Activated naive CD4-positive, alpha-beta T cell treated with anti-CD3 and anti-CD28 coated beads for 36 hours (primary cell): ENCODE measurements around the gene TEX54. TPM values are rescaled to one million over a fixed set of nuclear protein-coding genes. Genes with fewer than 3 reads are reported as not detected.

ENCODE experiments used
- CTCF ChIA-PET: fragments of 350-600 bp; sonication (Branson Sonifier 250); formaldehyde crosslinking; loops from one replicate; lab custom pipeline; 2021; ENCODE audit warnings: antibody characterized with exemption; lab: Charles Lee
- DNase-seq: peaks from one replicate; pipeline ENCODE4 v3.0.0-alpha.2; 2020
- H3K27ac Mint-ChIP-seq: one replicate; pipeline ENCODE4 v1.8.0; 2021; ENCODE audit warnings: mild to moderate bottlenecking, mixed read lengths
- H3K27me3 Mint-ChIP-seq: one replicate; pipeline ENCODE4 v1.8.0; 2021; ENCODE audit warnings: low read depth, mixed read lengths
- H3K36me3 Mint-ChIP-seq: one replicate; pipeline ENCODE4 v1.8.0; 2021; ENCODE audit warnings: low read depth, mixed read lengths
- H3K4me1 Mint-ChIP-seq: one replicate; pipeline ENCODE4 v1.8.0; 2021; ENCODE audit warnings: low read depth, mixed read lengths
- H3K4me3 Mint-ChIP-seq: one replicate; pipeline ENCODE4 v1.8.0; 2021; ENCODE audit warnings: mild to moderate bottlenecking, moderate library complexity, mixed read lengths
- H3K9me3 Mint-ChIP-seq: one replicate; pipeline ENCODE4 v1.8.0; 2021; ENCODE audit warnings: mixed read lengths
- intact Hi-C: fragments of 100-400 bp; cut with micrococcal nuclease; formaldehyde crosslinking; loops from one replicate; pipeline ENCODE4 v1.15.1; 2023
- total RNA-seq, 2 experiments: library from RNA; stranded (reverse); gene quantifications; one replicate each; pipeline ENCODE4 v1.2.3, GENCODE V29; 2021

The TEX54 gene
- total RNA-seq, 2 experiments from 2014 or later: not detected

DNA sequence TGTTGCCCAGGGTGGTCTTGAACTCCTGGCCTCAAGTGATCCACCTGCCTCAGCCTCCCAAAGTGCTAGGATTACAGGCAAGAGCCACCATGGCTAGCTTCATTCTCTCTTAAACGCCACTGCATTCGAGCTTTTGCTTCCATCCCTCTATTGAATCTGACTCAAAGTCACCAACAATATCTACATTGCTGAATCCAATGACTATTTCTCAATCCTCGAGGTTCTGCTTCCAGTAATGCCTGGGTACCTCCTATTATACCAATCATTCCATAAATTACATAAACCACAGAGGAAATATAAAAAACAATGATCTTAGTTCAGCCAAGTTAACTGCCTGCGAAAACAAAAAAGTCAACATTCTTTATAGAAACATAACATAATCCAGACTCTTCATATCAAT, 15.5 kb downstream of the TEX54 start:
- H3K9me3 Mint-ChIP-seq: no peaks in the 10 kb centered on the region
- no peak for DNase-seq
- no peaks in the 10 kb centered on the region for H3K27me3 Mint-ChIP-seq
- intact Hi-C loops: no loop called here
- CTCF ChIA-PET: interaction anchor here (0.9 to 1.7 kb wide), 2 partner anchors 123 to 137 kb away, joined by 4 read pairs; no protein-coding TSS in a partner anchor
- H3K4me1 Mint-ChIP-seq: peaks cover 2% of the 10 kb centered on the region
- no peak overlapping the region for H3K4me3 Mint-ChIP-seq
- H3K27ac Mint-ChIP-seq: no peak overlapping the region
- peaks cover 11% of the 10 kb centered on the region for H3K36me3 Mint-ChIP-seq

- Mint-ChIP-seq H3K36me3 (peaks cover 11% of the 10 kb centered on the region), H3K4me3 (no peak overlapping the region), H3K4me1 (peaks cover 2% of the 10 kb centered on the region), H3K27ac (no peak overlapping the region), H3K9me3 (no peaks in the 10 kb centered on the region), H3K27me3 (no peaks in the 10 kb centered on the region)
- no peak for DNase-seq
- intact Hi-C loops: no loop called here
- CTCF ChIA-PET: interaction anchor here (0.9 to 1.7 kb wide), 3 partner anchors 69 to 137 kb away, joined by 4 read pairs; no protein-coding TSS in a partner anchor
Observed at GRCh38 chr11:62816557-62816956, 16.1 kb downstream of the TEX54 start.

GRCh38 chr11:62811659-62812058, 21.0 kb downstream of the TEX54 start:
- Mint-ChIP-seq H3K4me1 (no peaks in the 10 kb centered on the region), H3K27ac (no peak overlapping the region), H3K4me3 (no peak overlapping the region), H3K9me3 (no peaks in the 10 kb centered on the region), H3K27me3 (no peaks in the 10 kb centered on the region), H3K36me3 (no peaks in the 10 kb centered on the region)
- CTCF ChIA-PET: interaction anchor here (0.6 to 2.1 kb wide), 3 partner anchors 8 to 25 kb away, joined by 4 to 6 read pairs (median 4); partner anchors contain the start of gene TMEM179B
- intact Hi-C loops: no loop called here
- DNase-seq: no peak

DNA sequence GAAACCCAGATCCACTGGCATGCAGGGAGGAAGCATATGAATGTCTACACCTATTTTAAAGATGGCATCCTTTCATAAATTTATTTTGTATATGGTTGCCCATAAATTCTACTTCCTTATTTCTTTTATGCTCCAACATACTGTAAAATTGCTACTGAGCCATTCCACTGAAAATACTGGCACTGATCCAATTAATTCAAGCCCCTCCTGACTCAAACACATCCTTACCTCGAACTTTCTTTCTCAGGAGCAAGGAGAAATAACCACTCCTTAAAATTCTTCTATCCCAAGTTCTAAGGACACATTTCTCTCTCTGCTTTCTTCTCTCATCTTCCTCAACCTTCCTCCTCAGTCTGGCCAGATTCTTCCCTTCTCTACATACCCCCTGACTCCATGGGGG, 21.9 kb downstream of the TEX54 start:
- intact Hi-C loops: no loop called here
- CTCF ChIA-PET: interaction anchor here (0.6 kb wide), 1 partner anchor 9 kb away, joined by 4 read pairs; no protein-coding TSS in a partner anchor
- Mint-ChIP-seq H3K27me3 (no peaks in the 10 kb centered on the region), H3K4me3 (no peak overlapping the region), H3K36me3 (no peaks in the 10 kb centered on the region), H3K9me3 (no peaks in the 10 kb centered on the region), H3K27ac (no peak overlapping the region), H3K4me1 (peaks cover 6% of the 10 kb centered on the region)
- no peak for DNase-seq

DNA sequence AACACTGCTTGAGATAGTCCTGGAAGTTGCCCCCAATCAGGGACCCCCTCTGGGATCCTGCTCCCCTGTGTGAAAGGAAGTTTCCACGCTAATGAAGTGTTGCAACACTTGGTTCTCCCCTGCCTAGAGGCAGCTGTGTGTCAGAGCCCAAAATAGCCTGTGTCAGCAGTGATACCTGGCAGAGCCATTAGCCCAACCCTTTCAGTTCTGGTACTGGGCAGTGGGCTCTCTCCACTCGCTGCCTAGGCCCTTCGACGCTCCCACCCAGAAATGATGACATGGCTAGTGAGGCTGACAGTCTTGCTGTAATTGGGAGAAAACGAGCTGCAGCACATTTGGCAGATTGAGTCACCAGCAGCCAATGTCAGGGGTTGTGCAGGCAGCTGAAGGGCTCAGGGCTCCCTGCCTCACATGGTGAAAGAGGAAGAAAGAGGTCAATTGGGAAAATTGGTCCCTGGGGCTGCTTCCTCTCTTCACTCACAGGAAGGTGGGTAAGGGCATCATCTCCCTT, 26.0 kb downstream of the TEX54 start:
- Mint-ChIP-seq H3K27ac (no peak overlapping the region), H3K4me1 (peaks cover 26% of the 10 kb centered on the region), H3K27me3 (no peaks in the 10 kb centered on the region), H3K36me3 (peaks cover 17% of the 10 kb centered on the region), H3K9me3 (no peaks in the 10 kb centered on the region), H3K4me3 (peak overlapping the region; percentile 95)
- no peak for DNase-seq
- intact Hi-C loops: no loop called here
- CTCF ChIA-PET: interaction anchor here (0.5 to 1.9 kb wide), 3 partner anchors 19 to 74 kb away, joined by 3 to 12 read pairs (median 5); no protein-coding TSS in a partner anchor

DNA sequence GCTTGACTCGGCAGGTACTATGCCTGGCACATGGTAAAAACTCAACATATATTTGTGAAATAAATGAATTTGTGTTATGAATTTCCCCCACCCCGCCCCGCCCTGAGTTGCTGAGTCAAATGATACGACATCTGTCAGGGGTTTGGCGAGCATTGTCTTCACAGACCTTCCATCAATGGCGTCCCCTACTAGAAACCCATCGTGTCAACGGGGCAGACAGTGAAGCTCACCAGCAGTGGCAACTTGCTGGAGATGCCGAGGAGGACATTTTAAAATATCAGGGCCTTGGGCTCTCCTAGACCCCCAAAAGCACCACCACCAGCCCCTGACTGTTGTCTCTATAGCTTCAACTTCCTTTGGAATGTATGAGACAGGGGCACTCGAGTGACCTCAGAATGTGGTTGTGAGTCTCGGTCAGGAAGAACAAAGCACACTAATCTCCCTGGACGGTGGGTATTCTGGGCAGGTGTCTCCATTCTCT, 26.6 kb downstream of the TEX54 start:
- intact Hi-C loops: loop anchor here (1.0 kb wide), 7 partner anchors 14 to 78 kb away; partner anchors contain the start of genes SLC3A2, STX5, TEX54 and TMEM179B
- peak overlapping the region; percentile 94 for H3K27ac Mint-ChIP-seq
- no peaks in the 10 kb centered on the region for H3K27me3 Mint-ChIP-seq
- peaks cover 23% of the 10 kb centered on the region for H3K36me3 Mint-ChIP-seq
- H3K4me3 Mint-ChIP-seq: peak overlapping the region; percentile 95
- peaks cover 28% of the 10 kb centered on the region for H3K4me1 Mint-ChIP-seq
- no peaks in the 10 kb centered on the region for H3K9me3 Mint-ChIP-seq
- CTCF ChIA-PET: interaction anchor here (0.6 to 1.8 kb wide), 6 partner anchors 18 to 412 kb away, joined by 3 to 12 read pairs (median 4); partner anchors contain the start of gene SLC3A2
- peak; percentile 36 for DNase-seq

- Mint-ChIP-seq H3K4me3 (peak within 1 kb of the TSS; percentile 95), H3K9me3 (no peaks in the 10 kb centered on the region), H3K27ac (peak within 1 kb of the TSS; percentile 94), H3K27me3 (no peaks in the 10 kb centered on the region), H3K36me3 (peaks cover 26% of the 10 kb centered on the region), H3K4me1 (peaks cover 28% of the 10 kb centered on the region)
- CTCF ChIA-PET: interaction anchor here (0.6 to 1.8 kb wide), 6 partner anchors 17 to 411 kb away, joined by 3 to 12 read pairs (median 4); partner anchors contain the start of gene SLC3A2
- intact Hi-C loops: loop anchor here (1.0 kb wide), 7 partner anchors 13 to 77 kb away; partner anchors contain the start of genes SLC3A2, STX5, TEX54 and TMEM179B
- DNase-seq: peak; percentile 93
Observed at GRCh38 chr11:62805076-62805892, 27.4 kb downstream of the TEX54 start, which contains the start of gene NXF1. TSS of gene NXF1 (minus strand) at chr11:62805440. CDS start at chr11:62805356, 84 bp downstream.

DNA sequence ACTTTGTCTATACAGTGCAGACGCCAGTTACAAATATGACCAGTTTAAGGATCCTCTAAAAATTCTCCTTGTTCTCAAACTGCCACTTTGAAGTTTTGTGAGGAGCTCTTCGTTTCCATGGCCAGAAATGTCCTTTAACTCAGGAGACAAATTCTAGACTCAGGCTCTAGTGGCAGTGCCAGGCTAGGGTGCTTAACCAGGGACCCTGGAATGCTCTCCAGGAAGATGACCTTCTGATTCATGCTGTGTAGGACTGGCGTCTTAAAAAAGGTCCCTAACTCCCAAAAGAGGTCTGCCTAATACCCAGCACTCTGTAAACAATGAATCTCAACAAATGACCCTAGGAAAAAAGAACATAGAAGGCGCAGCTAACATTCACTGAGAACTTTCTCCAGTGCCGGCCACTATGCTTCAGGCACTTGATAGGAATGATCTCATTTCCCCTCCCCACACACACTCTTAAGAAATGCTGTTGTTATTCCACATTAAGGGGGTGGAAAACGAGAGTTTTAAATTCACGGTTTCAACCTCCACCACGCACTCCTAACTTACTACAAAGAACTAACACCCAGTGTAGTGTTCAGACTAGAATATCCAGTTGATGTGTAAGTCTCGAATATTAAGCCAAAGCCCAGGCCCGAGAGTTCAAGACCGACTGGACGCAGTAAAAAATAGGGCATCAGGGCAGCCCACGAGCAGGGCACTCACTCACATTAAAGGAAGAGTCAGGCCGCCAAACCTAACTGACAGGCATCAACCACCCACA, 28.1 kb downstream of the TEX54 start:
- Mint-ChIP-seq H3K9me3 (no peaks in the 10 kb centered on the region), H3K27me3 (no peaks in the 10 kb centered on the region), H3K4me3 (peak overlapping the region; percentile 95), H3K27ac (peak overlapping the region; percentile 93), H3K4me1 (peaks cover 30% of the 10 kb centered on the region), H3K36me3 (peaks cover 29% of the 10 kb centered on the region)
- intact Hi-C loops: loop anchor here (1.0 kb wide), 7 partner anchors 12 to 76 kb away; partner anchors contain the start of genes SLC3A2, STX5, TEX54 and TMEM179B
- DNase-seq: peak; percentile 13
- CTCF ChIA-PET: interaction anchor here (0.7 to 1.2 kb wide), 3 partner anchors 8 to 18 kb away, joined by 3 to 4 read pairs (median 3); no protein-coding TSS in a partner anchor

GRCh38 chr11:62801071-62801470, 31.6 kb downstream of the TEX54 start:
- H3K36me3 Mint-ChIP-seq: peaks cover 53% of the 10 kb centered on the region
- no peak overlapping the region for H3K27ac Mint-ChIP-seq
- H3K9me3 Mint-ChIP-seq: no peaks in the 10 kb centered on the region
- no peak for DNase-seq
- H3K4me1 Mint-ChIP-seq: peaks cover 26% of the 10 kb centered on the region
- H3K27me3 Mint-ChIP-seq: no peaks in the 10 kb centered on the region
- intact Hi-C loops: no loop called here
- H3K4me3 Mint-ChIP-seq: no peak overlapping the region
- CTCF ChIA-PET: interaction anchor here (1.1 kb wide), 2 partner anchors 10 to 63 kb away, joined by 3 read pairs; no protein-coding TSS in a partner anchor

DNA sequence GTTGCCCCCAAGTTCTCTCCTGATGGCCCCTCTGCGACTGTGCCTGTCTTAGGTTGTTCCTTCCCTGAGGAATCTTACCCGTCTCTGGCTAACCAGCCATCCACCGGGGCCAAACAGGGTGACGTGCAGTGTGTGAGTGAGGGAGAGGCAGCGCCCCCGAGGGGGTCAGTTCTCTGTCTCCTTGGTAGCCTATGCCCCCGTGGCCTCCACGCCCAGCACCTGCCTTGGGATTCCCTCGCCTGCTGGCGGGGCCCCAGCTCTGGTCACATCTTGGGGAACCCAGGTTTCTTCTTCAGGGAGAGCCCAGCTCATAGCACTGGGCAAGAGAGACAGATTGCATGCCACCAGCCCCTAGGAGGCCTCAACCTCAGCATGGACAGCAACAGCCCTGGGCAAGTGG, 33.2 kb downstream of the TEX54 start:
- Mint-ChIP-seq H3K36me3 (peaks cover 65% of the 10 kb centered on the region), H3K4me1 (peaks cover 24% of the 10 kb centered on the region), H3K9me3 (no peaks in the 10 kb centered on the region), H3K27me3 (no peaks in the 10 kb centered on the region), H3K4me3 (no peak overlapping the region), H3K27ac (no peak overlapping the region)
- CTCF ChIA-PET: no interaction called here
- no peak for DNase-seq
- intact Hi-C loops: no loop called here

DNA sequence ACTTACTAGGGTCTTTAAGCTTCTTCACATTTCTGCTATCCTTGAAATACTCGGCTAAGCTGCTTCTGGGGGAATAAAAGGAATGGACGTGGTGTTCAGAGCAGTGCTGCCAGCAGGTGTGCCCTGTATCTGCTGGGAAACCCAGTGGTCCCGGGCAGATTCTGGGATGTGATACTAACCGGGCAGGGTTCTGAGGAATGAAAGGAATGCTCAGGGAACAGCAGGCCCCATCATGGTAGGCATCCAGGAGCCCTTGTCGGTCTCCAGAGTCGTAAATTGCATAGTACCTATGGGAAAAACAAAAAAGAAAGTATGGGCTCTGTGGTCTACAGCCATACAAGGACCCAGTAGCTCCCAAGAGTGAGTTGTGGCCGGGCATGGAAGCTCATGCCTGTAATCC, 36.4 kb downstream of the TEX54 start:
- H3K27me3 Mint-ChIP-seq: no peaks in the 10 kb centered on the region
- no peaks in the 10 kb centered on the region for H3K9me3 Mint-ChIP-seq
- intact Hi-C loops: no loop called here
- DNase-seq: no peak
- CTCF ChIA-PET: interaction anchor here (0.7 to 4.0 kb wide), 3 partner anchors 8 to 40 kb away, joined by 3 to 24 read pairs (median 4); partner anchors contain the start of gene TMEM179B
- H3K4me3 Mint-ChIP-seq: no peak overlapping the region
- no peak overlapping the region for H3K27ac Mint-ChIP-seq
- peaks cover 13% of the 10 kb centered on the region for H3K4me1 Mint-ChIP-seq
- H3K36me3 Mint-ChIP-seq: peaks cover 59% of the 10 kb centered on the region
